Middle frontal gyrus (tissue), 1 donor: ENCODE results near the gene THSD1.
A peak's percentile ranks its signal among the peaks of the same experiment; 100 is the strongest.

Experiments
- DNase-seq: peaks from one replicate; pipeline ENCODE4 v3.0.0-alpha.2; 2015; ENCODE audit warnings: low spot score; ENCODE audit errors: extremely low spot score

THSD1 gene

GRCh38 chr13:52405767-52406494 is at the start of gene THSD1:
TSS of gene THSD1 (minus strand) at chr13:52406172. CDS start at chr13:52402600, 3,572 bp downstream.
- DNase-seq = no peak

GRCh38 chr13:52455677-52456041 is 49.7 kb upstream of the THSD1 start:
- DNase-seq = no peak

- peak; percentile 88 for DNase-seq
These were observed 49.1 kb upstream of the THSD1 start, which contains the start of gene CKAP2 for GRCh38 chr13:52454820-52455676. TSS of gene CKAP2 (plus strand) at chr13:52455478. CDS start at chr13:52455557, 79 bp downstream.

GRCh38 chr13:52454459-52454819 is 48.5 kb upstream of the THSD1 start:
- DNase-seq = no peak

- no peak for DNase-seq
These were observed 46.5 kb upstream of the THSD1 start for GRCh38 chr13:52452470-52452869.

GRCh38 chr13:52451135-52451804 is 45.3 kb upstream of the THSD1 start:
- no peak for DNase-seq

- DNase-seq = no peak
These were observed 44.8 kb upstream of the THSD1 start for GRCh38 chr13:52450793-52451116.

- DNase-seq = peak; percentile 92
These were observed 44.2 kb upstream of the THSD1 start, which contains the start of gene VPS36 for GRCh38 chr13:52450012-52450792. TSS of gene VPS36 (minus strand) at chr13:52450634. CDS start at chr13:52450594, 40 bp downstream.

- no peak for DNase-seq
These were observed 43.5 kb upstream of the THSD1 start for GRCh38 chr13:52449331-52450011.

GRCh38 chr13:52447815-52448552 is 42.0 kb upstream of the THSD1 start:
- DNase-seq = no peak

- DNase-seq = no peak
These were observed 41.4 kb upstream of the THSD1 start for GRCh38 chr13:52447354-52447753.

GRCh38 chr13:52446265-52446664 is 40.3 kb upstream of the THSD1 start:
- DNase-seq = no peak

GRCh38 chr13:52432456-52432855 is 26.5 kb upstream of the THSD1 start:
- no peak for DNase-seq

GRCh38 chr13:52428295-52428694 is 22.3 kb upstream of the THSD1 start:
- DNase-seq = no peak

- DNase-seq = no peak
These were observed 15.2 kb upstream of the THSD1 start for GRCh38 chr13:52421216-52421615.

- DNase-seq = no peak
These were observed 13.1 kb upstream of the THSD1 start for GRCh38 chr13:52419080-52419479.

GRCh38 chr13:52414963-52415362 is 9.0 kb upstream of the THSD1 start:
- no peak for DNase-seq

- no peak for DNase-seq
These were observed 8.1 kb upstream of the THSD1 start for GRCh38 chr13:52414051-52414450.

- no peak for DNase-seq
These were observed 6.2 kb upstream of the THSD1 start for GRCh38 chr13:52412128-52412527.

- no peak for DNase-seq
These were observed 5.7 kb upstream of the THSD1 start for GRCh38 chr13:52411629-52412028.
